GM21381 (cell line): ENCODE measurements around the gene INHBC.

Source experiments
- ATAC-seq: cut with Tn5 transposase; IDR thresholded peaks from one replicate; pipeline ENCODE4 v1.9.1; 2021; ENCODE audit warnings: mild to moderate bottlenecking, moderate library complexity; ENCODE audit not compliant: unreplicated experiment

INHBC gene

DNA sequence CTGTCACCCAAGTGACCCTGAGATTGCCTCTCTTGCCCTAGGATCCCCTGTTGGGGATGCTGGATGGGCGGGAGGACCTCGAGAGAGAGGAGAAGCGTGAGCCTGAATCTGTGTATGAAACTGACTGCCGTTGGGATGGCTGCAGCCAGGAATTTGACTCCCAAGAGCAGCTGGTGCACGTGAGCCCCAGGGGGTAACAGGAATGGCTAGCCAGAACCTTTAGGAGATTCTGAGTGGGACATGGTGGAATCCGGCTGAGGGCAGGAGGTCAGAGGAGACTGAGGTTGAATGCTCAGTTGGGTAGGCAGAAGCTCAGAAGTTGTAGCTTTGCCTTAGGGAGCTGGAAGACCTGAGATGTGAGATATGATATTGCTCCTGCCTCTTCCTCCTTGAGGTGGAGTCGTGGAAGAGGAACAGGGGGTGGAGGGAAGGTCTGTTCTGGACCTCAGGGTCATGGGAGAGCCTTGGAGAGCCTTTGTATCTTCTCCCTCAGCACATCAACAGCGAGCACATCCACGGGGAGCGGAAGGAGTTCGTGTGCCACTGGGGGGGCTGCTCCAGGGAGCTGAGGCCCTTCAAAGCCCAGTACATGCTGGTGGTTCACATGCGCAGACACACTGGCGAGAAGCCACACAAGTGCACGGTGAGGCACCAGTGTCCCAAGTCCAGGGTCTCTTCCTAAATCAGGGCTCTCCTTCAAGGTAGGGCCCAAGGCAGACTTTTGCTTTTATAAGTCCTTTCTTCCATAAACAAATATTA, 31.3 kb downstream of the INHBC start:
- no peak for ATAC-seq

DNA sequence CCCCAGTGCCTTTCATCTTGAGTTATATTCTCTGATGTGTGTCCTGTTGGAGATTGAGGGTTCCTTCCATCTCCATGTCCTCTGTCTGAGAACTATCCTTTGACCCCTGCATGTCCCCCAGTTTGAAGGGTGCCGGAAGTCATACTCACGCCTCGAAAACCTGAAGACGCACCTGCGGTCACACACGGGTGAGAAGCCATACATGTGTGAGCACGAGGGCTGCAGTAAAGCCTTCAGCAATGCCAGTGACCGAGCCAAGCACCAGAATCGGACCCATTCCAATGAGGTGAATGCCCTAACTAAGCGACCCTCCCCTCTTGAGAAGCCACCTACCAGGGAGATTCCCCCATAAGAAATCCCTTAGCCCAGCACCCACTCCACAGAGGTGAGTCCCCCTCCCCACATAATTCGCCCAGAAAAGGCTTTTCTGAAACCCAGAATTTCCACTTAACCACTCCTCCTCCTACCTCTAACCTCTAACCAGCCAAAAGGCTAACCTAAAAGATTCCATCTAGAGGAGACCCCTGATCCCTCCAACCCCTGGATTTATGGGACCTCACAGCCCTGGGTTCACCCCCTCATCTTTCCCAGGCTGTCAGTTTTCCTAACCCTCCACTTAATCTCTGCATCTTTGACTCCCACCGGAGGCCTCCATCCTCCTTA, 32.8 kb downstream of the INHBC start:
- no peak for ATAC-seq

GRCh38 chr12:57467915-57468314, 33.3 kb downstream of the INHBC start:
- ATAC-seq: no peak

DNA sequence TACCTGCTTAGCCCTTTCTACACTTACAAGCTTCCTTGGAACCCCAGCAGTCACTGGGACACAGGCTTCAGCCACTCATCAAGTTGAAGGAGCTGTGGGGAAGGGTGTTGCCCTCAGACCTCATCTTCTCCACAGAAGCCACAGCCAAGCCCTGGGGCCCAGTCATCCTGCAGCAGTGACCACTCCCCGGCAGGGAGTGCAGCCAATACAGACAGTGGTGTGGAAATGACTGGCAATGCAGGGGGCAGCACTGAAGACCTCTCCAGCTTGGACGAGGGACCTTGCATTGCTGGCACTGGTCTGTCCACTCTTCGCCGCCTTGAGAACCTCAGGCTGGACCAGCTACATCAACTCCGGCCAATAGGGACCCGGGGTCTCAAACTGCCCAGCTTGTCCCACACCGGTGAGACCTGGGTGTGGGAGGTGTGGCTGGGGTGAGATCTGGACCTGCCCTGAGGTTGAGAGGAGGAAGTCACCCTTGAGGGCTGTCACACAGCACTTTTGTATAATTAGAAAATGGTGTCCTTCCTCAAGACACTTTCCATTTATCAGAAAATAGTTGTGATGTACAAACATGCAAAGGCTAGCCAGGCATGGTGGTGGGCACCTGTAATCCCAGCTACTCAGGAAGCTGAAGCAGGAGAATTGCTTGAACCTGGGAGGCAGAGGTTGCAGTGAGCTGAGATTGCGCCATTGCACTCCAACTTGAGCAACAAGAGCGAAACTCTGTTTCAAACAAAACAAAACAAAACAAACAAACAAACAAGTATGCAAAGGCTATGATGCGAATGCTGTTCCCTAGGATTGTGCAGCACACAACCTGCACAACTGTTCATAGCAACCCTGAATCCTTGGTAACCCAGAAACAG, 34.9 kb downstream of the INHBC start:
- ATAC-seq: no peak

DNA sequence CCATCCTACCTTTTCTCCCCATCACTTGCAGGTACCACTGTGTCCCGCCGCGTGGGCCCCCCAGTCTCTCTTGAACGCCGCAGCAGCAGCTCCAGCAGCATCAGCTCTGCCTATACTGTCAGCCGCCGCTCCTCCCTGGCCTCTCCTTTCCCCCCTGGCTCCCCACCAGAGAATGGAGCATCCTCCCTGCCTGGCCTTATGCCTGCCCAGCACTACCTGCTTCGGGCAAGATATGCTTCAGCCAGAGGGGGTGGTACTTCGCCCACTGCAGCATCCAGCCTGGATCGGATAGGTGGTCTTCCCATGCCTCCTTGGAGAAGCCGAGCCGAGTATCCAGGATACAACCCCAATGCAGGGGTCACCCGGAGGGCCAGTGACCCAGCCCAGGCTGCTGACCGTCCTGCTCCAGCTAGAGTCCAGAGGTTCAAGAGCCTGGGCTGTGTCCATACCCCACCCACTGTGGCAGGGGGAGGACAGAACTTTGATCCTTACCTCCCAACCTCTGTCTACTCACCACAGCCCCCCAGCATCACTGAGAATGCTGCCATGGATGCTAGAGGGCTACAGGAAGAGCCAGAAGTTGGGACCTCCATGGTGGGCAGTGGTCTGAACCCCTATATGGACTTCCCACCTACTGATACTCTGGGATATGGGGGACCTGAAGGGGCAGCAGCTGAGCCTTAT, 35.8 kb downstream of the INHBC start:
- ATAC-seq: no peak

DNA sequence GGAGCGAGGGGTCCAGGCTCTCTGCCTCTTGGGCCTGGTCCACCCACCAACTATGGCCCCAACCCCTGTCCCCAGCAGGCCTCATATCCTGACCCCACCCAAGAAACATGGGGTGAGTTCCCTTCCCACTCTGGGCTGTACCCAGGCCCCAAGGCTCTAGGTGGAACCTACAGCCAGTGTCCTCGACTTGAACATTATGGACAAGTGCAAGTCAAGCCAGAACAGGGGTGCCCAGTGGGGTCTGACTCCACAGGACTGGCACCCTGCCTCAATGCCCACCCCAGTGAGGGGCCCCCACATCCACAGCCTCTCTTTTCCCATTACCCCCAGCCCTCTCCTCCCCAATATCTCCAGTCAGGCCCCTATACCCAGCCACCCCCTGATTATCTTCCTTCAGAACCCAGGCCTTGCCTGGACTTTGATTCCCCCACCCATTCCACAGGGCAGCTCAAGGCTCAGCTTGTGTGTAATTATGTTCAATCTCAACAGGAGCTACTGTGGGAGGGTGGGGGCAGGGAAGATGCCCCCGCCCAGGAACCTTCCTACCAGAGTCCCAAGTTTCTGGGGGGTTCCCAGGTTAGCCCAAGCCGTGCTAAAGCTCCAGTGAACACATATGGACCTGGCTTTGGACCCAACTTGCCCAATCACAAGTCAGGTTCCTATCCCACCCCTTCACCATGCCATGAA, 36.5 kb downstream of the INHBC start:
- ATAC-seq: no peak

DNA sequence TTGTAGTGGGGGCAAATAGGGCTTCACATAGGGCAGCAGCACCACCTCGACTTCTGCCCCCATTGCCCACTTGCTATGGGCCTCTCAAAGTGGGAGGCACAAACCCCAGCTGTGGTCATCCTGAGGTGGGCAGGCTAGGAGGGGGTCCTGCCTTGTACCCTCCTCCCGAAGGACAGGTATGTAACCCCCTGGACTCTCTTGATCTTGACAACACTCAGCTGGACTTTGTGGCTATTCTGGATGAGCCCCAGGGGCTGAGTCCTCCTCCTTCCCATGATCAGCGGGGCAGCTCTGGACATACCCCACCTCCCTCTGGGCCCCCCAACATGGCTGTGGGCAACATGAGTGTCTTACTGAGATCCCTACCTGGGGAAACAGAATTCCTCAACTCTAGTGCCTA, 37.1 kb downstream of the INHBC start:
- no peak for ATAC-seq

- no peak for ATAC-seq
These were observed 37.8 kb downstream of the INHBC start for GRCh38 chr12:57472391-57472790.

DNA sequence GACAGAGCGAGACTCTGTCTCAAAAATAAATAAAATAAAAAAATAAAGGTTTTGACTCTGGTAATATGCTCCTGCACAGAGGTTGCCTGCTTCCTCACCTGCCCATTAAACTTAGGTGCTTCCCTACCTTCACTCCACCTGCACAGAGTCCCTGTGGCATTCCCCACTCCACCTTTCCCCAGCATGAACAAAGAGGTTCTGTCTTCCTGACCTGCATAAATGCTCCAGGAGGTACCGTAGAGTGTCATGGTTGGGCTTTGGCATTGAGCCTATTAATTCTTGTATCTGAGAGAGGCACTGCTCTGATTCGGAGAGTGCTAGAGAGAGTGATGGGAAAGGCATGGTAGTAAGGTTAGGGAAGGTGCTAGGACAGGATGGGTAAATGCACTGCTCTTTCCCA, 38.8 kb downstream of the INHBC start:
- ATAC-seq: no peak

- no peak for ATAC-seq
These were observed 39.3 kb downstream of the INHBC start for GRCh38 chr12:57473886-57474285.

GRCh38 chr12:57474430-57474829, 39.8 kb downstream of the INHBC start:
- no peak for ATAC-seq

DNA sequence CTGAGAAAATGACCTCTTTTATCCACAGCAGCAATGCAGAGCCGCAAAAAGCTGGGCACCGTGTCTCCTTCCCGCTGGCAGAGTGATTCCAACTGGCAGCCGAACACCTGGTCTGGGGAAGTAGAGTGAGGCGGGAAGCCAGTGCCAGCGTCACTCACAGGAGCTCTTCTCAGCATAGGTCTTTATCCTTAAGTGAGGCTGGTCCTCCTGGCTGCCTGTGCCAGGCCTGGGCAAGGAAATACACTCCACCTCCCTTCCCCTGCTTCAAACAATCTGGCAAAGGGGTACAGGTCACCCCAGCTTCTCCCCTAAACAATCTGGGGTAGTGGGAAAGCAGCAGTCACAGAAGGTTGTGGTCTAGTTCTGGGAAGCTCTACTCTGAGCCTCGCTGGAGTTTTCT, 40.3 kb downstream of the INHBC start:
- ATAC-seq: no peak

DNA sequence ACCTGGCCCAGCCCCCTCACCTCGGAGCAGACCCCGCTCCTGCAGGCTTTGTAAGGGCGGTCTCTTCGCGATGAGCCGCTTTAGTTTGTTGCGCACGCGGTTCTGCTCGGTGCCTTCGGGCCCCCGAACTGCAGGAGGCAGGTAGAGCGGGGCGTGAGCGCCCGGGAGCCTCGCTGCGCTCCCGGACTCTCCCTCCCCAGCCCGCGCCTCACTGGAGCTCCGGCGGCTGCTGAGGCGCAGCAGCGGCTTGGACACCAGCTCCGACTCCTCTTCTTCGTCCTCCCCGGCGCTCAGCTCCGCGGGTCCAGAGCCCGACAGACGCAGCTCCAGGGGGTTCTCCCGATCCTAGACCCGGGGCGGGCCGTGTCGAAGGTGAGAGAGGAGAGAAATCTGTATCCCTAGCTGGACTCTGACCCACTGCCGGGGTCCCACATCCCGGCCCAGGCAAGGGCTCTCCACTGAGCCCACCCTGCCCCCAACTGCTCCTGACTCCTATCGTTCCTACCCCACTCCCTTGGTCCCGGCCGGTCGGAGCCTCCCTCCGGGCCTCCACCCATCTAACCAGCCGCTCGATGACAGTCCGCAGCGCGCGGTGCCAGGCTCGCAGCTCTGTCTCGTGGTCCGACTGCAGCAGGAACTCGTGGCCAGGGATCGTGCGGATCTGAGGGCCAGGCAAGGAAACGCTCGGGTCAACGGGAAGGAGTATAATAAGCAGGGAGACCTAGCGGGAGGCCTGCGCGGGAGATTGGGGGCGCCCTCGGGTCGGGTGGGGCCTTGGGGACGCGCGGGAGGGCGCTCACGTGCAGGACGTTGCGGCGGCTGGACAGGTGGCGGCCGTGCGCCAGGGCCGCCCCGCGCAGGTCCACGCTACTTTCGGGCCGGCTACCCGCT, 40.9 kb downstream of the INHBC start:
- ATAC-seq: no peak

DNA sequence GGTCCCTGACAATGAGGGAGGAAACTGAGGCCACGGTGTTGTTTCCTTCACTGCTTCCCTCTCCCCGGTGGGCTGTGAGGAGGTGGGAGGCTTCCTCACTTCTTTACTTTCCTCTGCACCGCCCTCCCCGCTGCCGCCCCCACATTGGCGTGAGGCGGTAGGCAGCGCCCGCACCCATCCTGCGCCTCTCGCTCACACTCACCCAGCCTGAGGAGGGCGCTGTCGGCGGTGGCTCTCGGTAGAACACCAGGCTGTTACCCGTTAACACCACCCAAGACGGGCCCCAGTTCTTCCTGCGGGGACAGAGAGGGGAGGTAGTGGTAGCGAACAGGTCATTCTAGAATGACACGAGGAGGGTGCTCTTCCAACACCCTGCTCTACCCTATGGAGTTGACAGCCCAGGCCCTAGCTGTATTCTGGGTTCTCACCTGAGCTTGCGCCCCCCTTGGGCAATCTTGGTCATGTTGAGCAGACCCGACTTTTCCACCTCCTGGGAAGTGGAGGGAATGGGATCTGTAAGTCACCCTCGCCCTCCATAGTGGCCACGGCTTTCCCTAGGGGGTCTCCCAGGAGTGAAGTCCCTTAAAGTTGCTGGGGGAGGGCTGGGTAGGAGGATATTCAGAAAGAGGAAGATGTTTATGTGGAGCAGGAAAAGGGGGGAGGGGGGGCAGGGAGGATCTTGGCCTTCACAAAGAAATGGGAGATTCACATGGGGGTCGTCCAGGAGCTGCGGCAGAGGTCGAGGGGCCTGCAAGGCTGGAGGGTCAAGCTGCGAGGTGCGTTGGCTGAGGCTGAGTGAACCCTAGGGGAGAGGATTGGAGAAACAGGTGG, 41.8 kb downstream of the INHBC start:
- ATAC-seq: peak; percentile 36

- ATAC-seq: no peak
These were observed 42.6 kb downstream of the INHBC start for GRCh38 chr12:57476993-57477709.

GRCh38 chr12:57477710-57478681, 43.4 kb downstream of the INHBC start:
- ATAC-seq: peak; percentile 35

DNA sequence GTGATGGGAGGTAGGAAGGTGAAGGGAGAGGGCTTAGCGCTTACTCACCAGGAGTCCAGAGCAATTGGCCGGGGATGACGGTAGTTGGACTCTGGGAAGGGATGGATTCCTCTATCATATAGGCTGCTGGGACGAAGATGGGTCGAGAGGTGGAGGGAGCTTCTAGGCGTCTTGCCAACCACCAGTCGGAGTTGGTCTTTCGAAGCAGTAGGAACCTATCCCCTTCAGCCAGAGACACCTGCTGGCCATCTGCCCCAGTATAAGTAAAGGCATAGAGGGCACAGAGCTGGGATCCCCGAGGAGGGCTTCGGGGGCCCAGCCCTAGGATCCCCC, 44.4 kb downstream of the INHBC start:
- no peak for ATAC-seq
